Activated CD8-positive, alpha-beta memory T cell treated with anti-CD3 and anti-CD28 coated beads for 36 hours (primary cell): Measurements from ENCODE around the gene TF. TPM values are rescaled to one million over a fixed set of nuclear protein-coding genes. Genes with fewer than 3 reads are reported as not detected.
"Not testable (repeated sequence)": the region's sequence is repeated elsewhere in the genome, so short reads cannot be mapped to it uniquely, and the experiment has no call there.

Source experiments
- CTCF ChIA-PET: fragments of 350-600 bp; sonication (Branson Sonifier 250); formaldehyde crosslinking; loops from one replicate; lab custom pipeline; 2021; ENCODE audit warnings: antibody characterized with exemption; lab: Charles Lee
- POLR2A ChIA-PET: fragments of 350-600 bp; sonication (Branson Sonifier 250); formaldehyde crosslinking; loops from one replicate; lab custom pipeline; 2021; ENCODE audit warnings: antibody characterized with exemption; lab: Charles Lee
- total RNA-seq, 2 experiments: library from RNA; stranded (reverse); gene quantifications; one replicate each; pipeline ENCODE4 v1.2.3, GENCODE V29; 2021

Gene TF
- total RNA-seq, 2 experiments from 2014 or later = 0.02 to 0.17 TPM

- ChIA-PET POLR2A (no interaction called here), CTCF (no interaction called here)
Observed at GRCh38 chr3:133761605-133762484, 15.7 kb downstream of the TF start.

GRCh38 chr3:133762539-133762938, 16.3 kb downstream of the TF start:
- ChIA-PET POLR2A (no interaction called here), CTCF (no interaction called here)

- CTCF ChIA-PET = no interaction called here
- POLR2A ChIA-PET = no interaction called here
Observed at GRCh38 chr3:133763797-133764683, 17.8 kb downstream of the TF start.

- CTCF ChIA-PET = no interaction called here
- POLR2A ChIA-PET = no interaction called here
Observed at GRCh38 chr3:133765256-133765655, 19.1 kb downstream of the TF start.

GRCh38 chr3:133767607-133768006, 21.4 kb downstream of the TF start:
- POLR2A ChIA-PET = no interaction called here
- CTCF ChIA-PET = no interaction called here

GRCh38 chr3:133769536-133769935, 23.3 kb downstream of the TF start:
- ChIA-PET CTCF (no interaction called here), POLR2A (no interaction called here)

GRCh38 chr3:133773732-133774131, 27.5 kb downstream of the TF start:
- POLR2A ChIA-PET = no interaction called here
- CTCF ChIA-PET = no interaction called here

- POLR2A ChIA-PET = no interaction called here
Observed at GRCh38 chr3:133775309-133775708, 29.1 kb downstream of the TF start.

GRCh38 chr3:133775835-133776234, 29.6 kb downstream of the TF start:
- CTCF ChIA-PET = no interaction called here
- POLR2A ChIA-PET = no interaction called here

More at GRCh38 chr3:133775309-133775708, 29.1 kb downstream of the TF start:
- CTCF ChIA-PET = no interaction called here

GRCh38 chr3:133776794-133777438, 30.7 kb downstream of the TF start:
- ChIA-PET CTCF (no interaction called here), POLR2A (no interaction called here)

GRCh38 chr3:133777807-133778568, 31.8 kb downstream of the TF start:
- ChIA-PET POLR2A (no interaction called here), CTCF (no interaction called here)

- ChIA-PET POLR2A (no interaction called here), CTCF (no interaction called here)
Observed at GRCh38 chr3:133779626-133780203, 33.5 kb downstream of the TF start.

GRCh38 chr3:133780756-133781155, 34.6 kb downstream of the TF start:
- POLR2A ChIA-PET, CTCF ChIA-PET: not testable (repeated sequence)

- ChIA-PET CTCF (no interaction called here), POLR2A (interaction anchor here (0.6 kb wide), 1 partner anchor 308 kb away, joined by 3 read pairs; no protein-coding TSS in a partner anchor)
Observed at GRCh38 chr3:133781570-133781969, 35.4 kb downstream of the TF start.

- POLR2A ChIA-PET = no interaction called here
- CTCF ChIA-PET = no interaction called here
Observed at GRCh38 chr3:133782454-133782853, 36.3 kb downstream of the TF start.

- CTCF ChIA-PET = no interaction called here
- POLR2A ChIA-PET = no interaction called here
Observed at GRCh38 chr3:133783762-133784161, 37.6 kb downstream of the TF start.

- CTCF ChIA-PET = interaction anchor here (0.6 kb wide), 1 partner anchor 47 kb away, joined by 4 read pairs; no protein-coding TSS in a partner anchor
- POLR2A ChIA-PET = no interaction called here
Observed at GRCh38 chr3:133788024-133788423, 41.8 kb downstream of the TF start.

- POLR2A ChIA-PET = no interaction called here
- CTCF ChIA-PET = no interaction called here
Observed at GRCh38 chr3:133792171-133792763, 46.1 kb downstream of the TF start.
